Thyroid gland (tissue), 4 donors: ENCODE results near the gene PHLPP2. TPM values are rescaled to one million over a fixed set of nuclear protein-coding genes. Genes with fewer than 3 reads are reported as not detected.

ENCODE experiments used
- DNase-seq, 2 donors: peaks; one replicate each; pipeline ENCODE4 v3.0.0-alpha.2; 2019
- H3K27ac ChIP-seq, 3 donors: fragments of 200-600 bp; sonication (generic); 1 replicate in 2 of 3; 2 replicates in 1 of 3; pipeline ENCODE4 v1.5.1; 2016 to 2019; ENCODE audit warnings: mild to moderate bottlenecking in 1 of 3, moderate library complexity in 1 of 3
- H3K27me3 ChIP-seq: fragments of 200-600 bp; sonication (generic); one replicate; pipeline ENCODE4 v1.5.1; 2019
- H3K36me3 ChIP-seq, 2 donors: fragments of 200-600 bp; sonication (generic); one replicate each; pipeline ENCODE4 v1.5.1; 2016 to 2019
- H3K4me1 ChIP-seq, 2 donors: fragments of 200-600 bp; sonication (generic); one replicate each; pipeline ENCODE4 v1.5.1; 2017 to 2019
- H3K4me3 ChIP-seq, 3 donors: fragments of 200-600 bp; sonication (generic); replicated peaks in 1 of 3; 1 replicate in 2 of 3; 2 replicates in 1 of 3; pipeline ENCODE4 v1.5.1; 2016; ENCODE audit warnings: mild to moderate bottlenecking in 1 of 3
- H3K9me3 ChIP-seq: fragments of 200-600 bp; sonication (generic); one replicate; pipeline ENCODE4 v1.5.1; 2017
- CTCF ChIP-seq, 6 experiments: fragments of 200-600 bp in 3 of 6; fragments of 450-650 bp in 3 of 6; sonication (generic) in 3 of 6; IDR thresholded peaks; one replicate each; pipeline ENCODE4 v1.5.1; 2016 to 2019; ENCODE audit warnings: antibody characterized with exemption in 6 of 6, mild to moderate bottlenecking in 2 of 6, inconsistent platforms in 1 of 6, moderate library complexity in 1 of 6
- POLR2A ChIP-seq, 2 donors: fragments of 450-650 bp; IDR thresholded peaks; one replicate each; pipeline ENCODE4 v1.6.1; 2017; ENCODE audit warnings: antibody characterized with exemption in 2 of 2, mild to moderate bottlenecking in 2 of 2, moderate library complexity in 1 of 2
- WGBS, 2 donors: methylation state at CpG; one replicate each; pipeline ENCODE4 v1.1.5; 2017; 5-methylcytosine and 5-hydroxymethylcytosine counted together
- intact Hi-C: fragments of 100-400 bp; cut with DNase I; formaldehyde crosslinking; loops from one replicate; pipeline ENCODE4 v1.15.1; 2023
- total RNA-seq, 4 donors: library from RNA; depleted of rRNA; stranded (reverse); fragments of >200 nt; gene quantifications; one replicate each; pipeline ENCODE4 v1.2.3, GENCODE V29; 2016

Gene PHLPP2
- total RNA-seq, 4 donors from 2014 or later: 17.7 to 36.9 (median 21.8) TPM

GRCh38 chr16:71746442-71747046 is 22.0 kb upstream of the PHLPP2 start:
- TF ChIP-seq POLR2A (IDR thresholded peaks at IDR 0.05): no peak
- TF ChIP-seq CTCF (IDR thresholded peaks at IDR 0.05): peak; percentile 40 to 67 (median 54)
- no peak overlapping the region for H3K27ac ChIP-seq
- H3K4me3 ChIP-seq: no peak overlapping the region
- intact Hi-C loops: no loop called here
- peaks cover 53 to 64% of the 10 kb centered on the region in 2 donors for H3K36me3 ChIP-seq
- WGBS, 2 donors: 69 to 72% methylated on average over 7 of the region's 7 CpGs
- no peaks in the 10 kb centered on the region for H3K9me3 ChIP-seq
- no peaks in the 10 kb centered on the region for H3K27me3 ChIP-seq
- no peaks in the 10 kb centered on the region for H3K4me1 ChIP-seq
- no peak for DNase-seq

GRCh38 chr16:71738855-71739254 is 14.4 kb upstream of the PHLPP2 start:
- TF ChIP-seq POLR2A (IDR thresholded peaks at IDR 0.05) (no peak), CTCF (IDR thresholded peaks at IDR 0.05) (no peak)
- Histone ChIP-seq H3K9me3 (no peaks in the 10 kb centered on the region), H3K36me3 (peaks cover 42 to 52% of the 10 kb centered on the region in 2 donors), H3K27me3 (no peaks in the 10 kb centered on the region), H3K4me3 (no peak overlapping the region), H3K4me1 (no peaks in the 10 kb centered on the region), H3K27ac (no peak overlapping the region)
- DNase-seq: no peak
- 95 to 98% methylated on average over 4 of the region's 4 CpGs for WGBS, 2 donors
- intact Hi-C loops: no loop called here

GRCh38 chr16:71737501-71737900 is 13.0 kb upstream of the PHLPP2 start:
- no peak for TF ChIP-seq POLR2A (IDR thresholded peaks at IDR 0.05)
- no peak for TF ChIP-seq CTCF (IDR thresholded peaks at IDR 0.05)
- Histone ChIP-seq H3K4me1 (no peaks in the 10 kb centered on the region), H3K36me3 (peaks cover 48 to 55% of the 10 kb centered on the region in 2 donors), H3K27me3 (no peaks in the 10 kb centered on the region), H3K9me3 (no peaks in the 10 kb centered on the region), H3K4me3 (no peak overlapping the region), H3K27ac (no peak overlapping the region)
- WGBS, 2 donors: 96 to 98% methylated on average over 6 of the region's 6 CpGs
- no peak for DNase-seq
- intact Hi-C loops: no loop called here

GRCh38 chr16:71734511-71734910 is 10.0 kb upstream of the PHLPP2 start:
- no peaks in the 10 kb centered on the region for H3K4me1 ChIP-seq
- H3K36me3 ChIP-seq: peaks cover 52 to 60% of the 10 kb centered on the region in 2 donors
- no peak for TF ChIP-seq CTCF (IDR thresholded peaks at IDR 0.05)
- DNase-seq: no peak
- 90 to 92% methylated on average over 5 of the region's 5 CpGs for WGBS, 2 donors
- intact Hi-C loops: no loop called here
- H3K4me3 ChIP-seq: no peak overlapping the region
- no peak overlapping the region for H3K27ac ChIP-seq
- no peaks in the 10 kb centered on the region for H3K27me3 ChIP-seq
- H3K9me3 ChIP-seq: no peaks in the 10 kb centered on the region

GRCh38 chr16:71732587-71732986 is 8.1 kb upstream of the PHLPP2 start:
- DNase-seq: no peak
- Histone ChIP-seq H3K27me3 (no peaks in the 10 kb centered on the region), H3K27ac (no peak overlapping the region), H3K9me3 (no peaks in the 10 kb centered on the region), H3K4me3 (no peak overlapping the region), H3K4me1 (no peaks in the 10 kb centered on the region), H3K36me3 (peaks cover 40 to 45% of the 10 kb centered on the region in 2 donors)
- intact Hi-C loops: no loop called here
- 86 to 94% methylated on average over 3 of the region's 3 CpGs for WGBS, 2 donors
- TF ChIP-seq POLR2A (IDR thresholded peaks at IDR 0.05) (no peak), CTCF (IDR thresholded peaks at IDR 0.05) (no peak)
